Skin epidermis (tissue), 12 donors: ENCODE results near the gene COX14.

Experiments used
- H3K27ac ChIP-seq, 21 experiments: fragments of 200-600 bp; sonication (generic) in 11 of 21; one replicate each; pipeline ENCODE4 v1.5.0; 2020; ENCODE audit warnings: mild to moderate bottlenecking in 3 of 21, inconsistent platforms in 2 of 21, moderate library complexity in 2 of 21
- H3K4me3 ChIP-seq, 7 experiments: fragments of 200-600 bp; sonication (generic) in 2 of 7; one replicate each; pipeline ENCODE4 v1.5.0; 2020; ENCODE audit warnings: inconsistent platforms in 2 of 7, mild to moderate bottlenecking in 2 of 7, moderate library complexity in 1 of 7

The COX14 gene

GRCh38 chr12:50084409-50084774, 27.6 kb upstream of the COX14 start:
- Histone ChIP-seq H3K4me3 (peak overlapping the region; percentile 71 to 97 (median 86)), H3K27ac (peak overlapping the region; percentile 67 to 99 (median 97))

- Histone ChIP-seq H3K4me3 (peak within 1 kb of the TSS; percentile 71 to 97 (median 86)), H3K27ac (peak within 1 kb of the TSS; percentile 67 to 99 (median 97))
Measured at GRCh38 chr12:50084775-50085614, 27.0 kb upstream of the COX14 start, which contains the start of gene SMARCD1. SMARCD1 (plus strand) TSS chr12:50085342; CDS start chr12:50085370, 28 bp downstream.

- H3K27ac ChIP-seq: peak overlapping the region in 20 of 21 experiments; percentile 93 to 99 (median 97)
Measured at GRCh38 chr12:50085615-50086072, 26.4 kb upstream of the COX14 start.

GRCh38 chr12:50086148-50086547, 25.9 kb upstream of the COX14 start:
- Histone ChIP-seq H3K4me3 (peak overlapping the region in 6 of 7 experiments; percentile 71 to 97 (median 86)), H3K27ac (peak overlapping the region in 17 of 21 experiments; percentile 5 to 99 (median 97))

More at GRCh38 chr12:50085615-50086072, 26.4 kb upstream of the COX14 start:
- peak overlapping the region; percentile 71 to 97 (median 86) for H3K4me3 ChIP-seq

GRCh38 chr12:50087151-50087550, 24.9 kb upstream of the COX14 start:
- Histone ChIP-seq H3K4me3 (no peak overlapping the region), H3K27ac (no peak overlapping the region)

- no peak overlapping the region for H3K4me3 ChIP-seq
- peak overlapping the region in 3 of 21 experiments; percentile 9 to 44 (median 20) for H3K27ac ChIP-seq
Measured at GRCh38 chr12:50087995-50088394, 24.0 kb upstream of the COX14 start.

GRCh38 chr12:50088577-50089335, 23.3 kb upstream of the COX14 start:
- Histone ChIP-seq H3K27ac (peak overlapping the region in 1 of 21 experiments; percentile 44), H3K4me3 (no peak overlapping the region)

GRCh38 chr12:50089730-50090129, 22.3 kb upstream of the COX14 start:
- no peak overlapping the region for H3K27ac ChIP-seq
- no peak overlapping the region for H3K4me3 ChIP-seq

GRCh38 chr12:50090391-50090790, 21.6 kb upstream of the COX14 start:
- no peak overlapping the region for H3K4me3 ChIP-seq

GRCh38 chr12:50097952-50098351, 14.1 kb upstream of the COX14 start:
- H3K27ac ChIP-seq: no peak overlapping the region

More at GRCh38 chr12:50090391-50090790, 21.6 kb upstream of the COX14 start:
- no peak overlapping the region for H3K27ac ChIP-seq

GRCh38 chr12:50099302-50100008, 12.6 kb upstream of the COX14 start:
- Histone ChIP-seq H3K27ac (peak overlapping the region in 8 of 21 experiments; percentile 13 to 68 (median 44)), H3K4me3 (no peak overlapping the region)

More at GRCh38 chr12:50097952-50098351, 14.1 kb upstream of the COX14 start:
- no peak overlapping the region for H3K4me3 ChIP-seq

- Histone ChIP-seq H3K27ac (peak overlapping the region in 2 of 21 experiments; percentile 13 to 53), H3K4me3 (no peak overlapping the region)
Measured at GRCh38 chr12:50100561-50100960, 11.5 kb upstream of the COX14 start.

GRCh38 chr12:50101663-50102062, 10.4 kb upstream of the COX14 start:
- Histone ChIP-seq H3K4me3 (no peak overlapping the region), H3K27ac (no peak overlapping the region)

- H3K4me3 ChIP-seq: no peak overlapping the region
- H3K27ac ChIP-seq: no peak overlapping the region
Measured at GRCh38 chr12:50102131-50102531, 9.9 kb upstream of the COX14 start.

- H3K4me3 ChIP-seq: no peak overlapping the region
- H3K27ac ChIP-seq: no peak overlapping the region
Measured at GRCh38 chr12:50102646-50103309, 9.3 kb upstream of the COX14 start.

- Histone ChIP-seq H3K27ac (peak overlapping the region in 5 of 21 experiments; percentile 0 to 33 (median 11)), H3K4me3 (no peak overlapping the region)
Measured at GRCh38 chr12:50103351-50103750, 8.7 kb upstream of the COX14 start.

GRCh38 chr12:50103767-50104321, 8.2 kb upstream of the COX14 start, which contains the start of gene GPD1:
GPD1 (plus strand) TSS chr12:50104008; CDS start chr12:50104051, 43 bp downstream.
- Histone ChIP-seq H3K4me3 (peak within 1 kb of the TSS in 1 of 7 experiments; percentile 4), H3K27ac (peak within 1 kb of the TSS in 6 of 21 experiments; percentile 0 to 39 (median 18))
